Endothelial cell of umbilical vein (primary cell): ENCODE measurements around the gene PLD2. TPM values are rescaled to one million over a fixed set of nuclear protein-coding genes. Genes with fewer than 3 reads are reported as not detected.

Experiments used
- BruUV-seq: library from RNA; stranded (reverse); fragments of 400-500 nt; replicated peaks from 2 replicates; lab custom pipeline; 2021; lab: Mats Ljungman, UMichigan
- CTCF ChIA-PET: fragments of 300-600, 350-600 bp; sonication (Branson Sonifier 250); formaldehyde crosslinking; loops from one replicate; lab custom pipeline; 2021; ENCODE audit warnings: antibody characterized with exemption, inconsistent platforms; lab: Charles Lee
- POLR2A ChIA-PET: fragments of 300-600, 350-600 bp; sonication (Branson Sonifier 250); formaldehyde crosslinking; loops from one replicate; lab custom pipeline; 2021; ENCODE audit warnings: antibody characterized with exemption, inconsistent platforms; lab: Charles Lee
- DNase-seq: peaks from one replicate; pipeline ENCODE4 v3.0.0-alpha.2; 2011; ENCODE audit warnings: low read depth, low spot score
- FAIRE-seq: peaks from 2 replicates; lab custom pipeline; 2011; peaks lifted over from hg19 to GRCh38; lab: Jason Lieb, UNC
- H2AFZ ChIP-seq: 2 replicates; pipeline ENCODE4 v1.6.0; 2012; ENCODE audit warnings: low read depth, low read length, control low read depth, inconsistent platforms
- H3K27ac ChIP-seq: 2 replicates; pipeline ENCODE4 v1.5.1; 2011; ENCODE audit warnings: low read depth, mild to moderate bottlenecking, control low read depth, low read length, moderate library complexity; ENCODE audit not compliant: insufficient read depth
- H3K27me3 ChIP-seq, 2 experiments: 2 replicates each; pipeline versions ENCODE4 v1.6.0 to v1.6.1; 2011; ENCODE audit warnings: low read length in 2 of 2, mixed read lengths in 1 of 2; ENCODE audit not compliant: control insufficient read depth in 2 of 2, insufficient read depth in 2 of 2
- H3K36me3 ChIP-seq, 2 experiments: 2 replicates in 1 of 2; 3 replicates in 1 of 2; pipeline ENCODE4 v1.5.1; 2011; ENCODE audit warnings: low read length in 2 of 2, mild to moderate bottlenecking in 1 of 2, moderate library complexity in 1 of 2; ENCODE audit not compliant: control insufficient read depth in 2 of 2, insufficient read depth in 2 of 2; ENCODE audit errors: extremely low read depth in 1 of 2
- H3K4me1 ChIP-seq: 3 replicates; pipeline ENCODE4 v1.5.1; 2011; ENCODE audit warnings: mild to moderate bottlenecking, low read length; ENCODE audit not compliant: control insufficient read depth, insufficient read depth; ENCODE audit errors: extremely low read depth
- H3K4me2 ChIP-seq: 2 replicates; pipeline ENCODE4 v1.6.1; 2011; ENCODE audit warnings: low read length, control low read depth, mixed read lengths; ENCODE audit not compliant: insufficient read depth
- H3K4me3 ChIP-seq, 3 experiments: fragments of 200-600 bp in 1 of 3; sonication (generic), shearing (Covaris generic) in 1 of 3; replicated peaks in 1 of 3; 2 replicates each; pipeline ENCODE4 v1.5.1; 2011 to 2016; ENCODE audit warnings: control low read depth in 3 of 3, low read length in 3 of 3, mild to moderate bottlenecking in 2 of 3, inconsistent platforms in 1 of 3, low read depth in 1 of 3, moderate library complexity in 1 of 3; ENCODE audit not compliant: insufficient read depth in 1 of 3
- H3K79me2 ChIP-seq: 2 replicates; pipeline ENCODE4 v1.6.0; 2012; ENCODE audit warnings: low read length, inconsistent platforms; ENCODE audit not compliant: control insufficient read depth, insufficient read depth
- H3K9ac ChIP-seq: replicated peaks from 2 replicates; pipeline ENCODE3; 2011; ENCODE audit warnings: low read length, control low read depth; ENCODE audit not compliant: insufficient read depth; ENCODE audit errors: extremely low read depth
- H3K9me1 ChIP-seq: replicated peaks from 3 replicates; pipeline ENCODE4 v1.6.0; 2011; ENCODE audit warnings: mild to moderate bottlenecking, low read length; ENCODE audit not compliant: control insufficient read depth, insufficient read depth; ENCODE audit errors: extremely low read depth
- H3K9me3 ChIP-seq: replicated peaks from 2 replicates; pipeline ENCODE4 v1.5.1; 2012; ENCODE audit warnings: low read length, inconsistent platforms; ENCODE audit not compliant: control insufficient read depth, insufficient read depth
- H4K20me1 ChIP-seq: replicated peaks from 2 replicates; pipeline ENCODE3; 2011; ENCODE audit warnings: mild to moderate bottlenecking, low read length; ENCODE audit not compliant: control insufficient read depth, insufficient read depth; ENCODE audit errors: extremely low read depth
- EZH2 ChIP-seq: IDR thresholded peaks from 2 replicates; pipeline ENCODE4 v1.6.1; 2012; ENCODE audit warnings: borderline replicate concordance, low read depth, mild to moderate bottlenecking, moderate library complexity, low read length, inconsistent platforms; ENCODE audit not compliant: severe bottlenecking
- FOS ChIP-seq: IDR thresholded peaks from 2 replicates; pipeline ENCODE4 v1.6.1; 2011; ENCODE audit warnings: mild to moderate bottlenecking, low read length, moderate library complexity, borderline replicate concordance; ENCODE audit not compliant: insufficient read depth
- GATA2 ChIP-seq: IDR thresholded peaks from 2 replicates; pipeline ENCODE4 v1.7.0; 2011; ENCODE audit warnings: low read depth, mild to moderate bottlenecking, moderate library complexity, mixed read lengths, low read length; ENCODE audit not compliant: insufficient read length, insufficient read depth
- JUN ChIP-seq: IDR thresholded peaks from 2 replicates; pipeline ENCODE4 v1.6.1; 2011; ENCODE audit warnings: borderline replicate concordance, low read depth; ENCODE audit not compliant: insufficient read length, insufficient read depth
- MYC ChIP-seq: IDR thresholded peaks from one replicate; pipeline ENCODE4 v1.6.1; 2011; ENCODE audit warnings: mild to moderate bottlenecking, low read depth, low read length
- POLR2A ChIP-seq: IDR thresholded peaks from 2 replicates; pipeline ENCODE4 v1.6.1; 2012; ENCODE audit warnings: low read depth, mild to moderate bottlenecking, control low read depth, low read length
- POLR2AphosphoS5 ChIP-seq: IDR thresholded peaks from 2 replicates; pipeline ENCODE4 v1.6.1; 2012; ENCODE audit warnings: low read depth, mild to moderate bottlenecking, control low read depth, low read length, moderate library complexity; ENCODE audit not compliant: insufficient read depth
- dilution Hi-C: fragments of 300-500 bp; cut with MboI; formaldehyde crosslinking; loops from one replicate; pipeline ENCODE4 v1.15.0; 2019; ENCODE audit warnings: low sequenced_read_pairs; ENCODE audit not compliant: extremely low pct_ligation_motif_present
- intact Hi-C: fragments of 100-400 bp; cut with micrococcal nuclease; formaldehyde crosslinking; loops from one replicate; pipeline ENCODE4 v1.10.0; 2022
- polyA plus RNA-seq, 4 experiments: library from polyadenylated mRNA; depleted of rRNA in 3 of 4; stranded (reverse) in 3 of 4; unstranded in 1 of 4; fragments of >200 nt; gene quantifications; 2 replicates each; pipeline versions ENCODE4 v1.2.1 to v1.2.3, GENCODE V29; 2011 to 2012; ENCODE audit warnings: missing spikeins in 1 of 4
- total RNA-seq: library from RNA; stranded (reverse); gene quantifications from 2 replicates; pipeline ENCODE4 v1.2.3, GENCODE V29; 2021
- TF ChIP-seq, protein P1 (sequence below), 2 donors: IDR thresholded peaks; 1 replicate in 1 of 2; 2 replicates in 1 of 2; pipeline ENCODE4 v1.5.1; 2011; ENCODE audit warnings: low read length in 2 of 2, mild to moderate bottlenecking in 2 of 2, moderate library complexity in 2 of 2, control low read depth in 1 of 2, inconsistent platforms in 1 of 2, low read depth in 1 of 2; ENCODE audit not compliant: insufficient read depth in 1 of 2; ENCODE audit errors: extremely low read depth in 1 of 2
- TF ChIP-seq, protein P2 (sequence below): IDR thresholded peaks from 2 replicates; pipeline ENCODE4 v1.6.1; 2011; ENCODE audit not compliant: insufficient read depth, insufficient read length

PLD2 gene
- total and polyA plus RNA-seq, 2 donors (not counting 3 experiments of a cell fraction or from before 2014, with no cell fraction given): 52.3 to 54.7 TPM

DNA sequence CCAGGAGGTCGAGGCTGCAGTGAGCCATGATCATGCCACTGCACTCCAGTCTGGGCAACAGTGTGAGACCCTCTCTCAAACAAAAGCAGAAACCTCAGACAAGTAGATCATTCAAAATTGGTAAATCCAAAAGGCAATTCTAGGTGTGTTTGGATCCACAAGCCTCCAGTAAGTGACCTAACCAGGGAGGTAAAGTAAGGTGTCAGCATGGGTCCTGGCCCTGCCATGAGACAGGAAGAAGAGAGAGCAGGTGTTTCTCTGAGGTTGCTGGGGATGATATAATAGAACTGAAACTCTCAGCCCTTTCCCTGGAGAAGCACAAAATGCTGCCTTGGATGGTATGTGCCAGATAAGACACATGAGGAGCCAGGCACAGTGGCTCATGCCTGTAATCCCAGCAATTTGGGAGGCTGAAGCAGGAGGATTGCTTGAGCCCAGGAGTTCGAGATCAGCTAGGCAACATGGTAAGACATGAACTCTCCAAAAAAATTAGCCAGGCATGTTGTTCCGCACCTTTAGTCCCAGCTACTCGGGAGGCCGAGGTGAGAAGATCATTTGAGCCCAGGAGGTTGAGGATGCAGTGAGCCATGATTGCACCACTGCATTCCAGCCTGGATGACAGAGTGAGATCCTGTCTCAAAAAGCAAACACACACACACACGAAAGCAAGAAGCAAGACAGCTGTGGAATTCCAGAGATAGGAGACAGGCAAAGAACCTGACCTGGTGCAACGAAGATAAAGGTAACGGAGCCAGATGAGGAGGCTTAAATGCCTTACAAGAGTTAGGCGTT lies 28.8 kb upstream of the PLD2 start:
- CTCF ChIA-PET: interaction anchor here (1.2 to 2.6 kb wide), 4 partner anchors 7 to 125 kb away, joined by 4 to 13 read pairs (median 6); partner anchors contain the start of genes CHRNE and TM4SF5
- FAIRE-seq: no peak

More for the DNA sequence above, 28.8 kb upstream of the PLD2 start:
- no peaks in the 10 kb centered on the region for H3K79me2 ChIP-seq
- no peaks in the 10 kb centered on the region for H3K4me1 ChIP-seq
- no peaks in the 10 kb centered on the region for H3K9me3 ChIP-seq
- H3K4me3 ChIP-seq: no peak overlapping the region
- BruUV-seq: no TSS peak
- no peak overlapping the region for H2AFZ ChIP-seq
- TF ChIP-seq JUN: no peak
- TF ChIP-seq FOS: no peak
- TF ChIP-seq MYC: no peak
- no peak for TF ChIP-seq POLR2A
- TF ChIP-seq, protein P1, sequence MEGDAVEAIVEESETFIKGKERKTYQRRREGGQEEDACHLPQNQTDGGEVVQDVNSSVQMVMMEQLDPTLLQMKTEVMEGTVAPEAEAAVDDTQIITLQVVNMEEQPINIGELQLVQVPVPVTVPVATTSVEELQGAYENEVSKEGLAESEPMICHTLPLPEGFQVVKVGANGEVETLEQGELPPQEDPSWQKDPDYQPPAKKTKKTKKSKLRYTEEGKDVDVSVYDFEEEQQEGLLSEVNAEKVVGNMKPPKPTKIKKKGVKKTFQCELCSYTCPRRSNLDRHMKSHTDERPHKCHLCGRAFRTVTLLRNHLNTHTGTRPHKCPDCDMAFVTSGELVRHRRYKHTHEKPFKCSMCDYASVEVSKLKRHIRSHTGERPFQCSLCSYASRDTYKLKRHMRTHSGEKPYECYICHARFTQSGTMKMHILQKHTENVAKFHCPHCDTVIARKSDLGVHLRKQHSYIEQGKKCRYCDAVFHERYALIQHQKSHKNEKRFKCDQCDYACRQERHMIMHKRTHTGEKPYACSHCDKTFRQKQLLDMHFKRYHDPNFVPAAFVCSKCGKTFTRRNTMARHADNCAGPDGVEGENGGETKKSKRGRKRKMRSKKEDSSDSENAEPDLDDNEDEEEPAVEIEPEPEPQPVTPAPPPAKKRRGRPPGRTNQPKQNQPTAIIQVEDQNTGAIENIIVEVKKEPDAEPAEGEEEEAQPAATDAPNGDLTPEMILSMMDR (IDR thresholded peaks at IDR 0.05; ENCODE audit: extremely low read depth in 1 of 2, insufficient read depth in 1 of 2, low read depth in 1 of 2, low read length in 2 of 2): no peak
- TF ChIP-seq, protein P2, sequence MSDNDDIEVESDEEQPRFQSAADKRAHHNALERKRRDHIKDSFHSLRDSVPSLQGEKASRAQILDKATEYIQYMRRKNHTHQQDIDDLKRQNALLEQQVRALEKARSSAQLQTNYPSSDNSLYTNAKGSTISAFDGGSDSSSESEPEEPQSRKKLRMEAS: no peak
- no peak for TF ChIP-seq EZH2
- no peak for TF ChIP-seq GATA2
- no peak for TF ChIP-seq POLR2AphosphoS5
- no peak overlapping the region for H3K27ac ChIP-seq
- H3K27me3 ChIP-seq: peaks cover 7 to 11% of the 10 kb centered on the region in 2 experiments
- H4K20me1 ChIP-seq: no peaks in the 10 kb centered on the region
- POLR2A ChIA-PET: no interaction called here
- intact Hi-C loops: no loop called here
- no peak for DNase-seq
- no peak overlapping the region for H3K9ac ChIP-seq
- no peaks in the 10 kb centered on the region for H3K9me1 ChIP-seq
- dilution Hi-C loops: no loop called here
- H3K36me3 ChIP-seq: no peaks in the 10 kb centered on the region
- H3K4me2 ChIP-seq: no peak overlapping the region
